ENCODE data around the gene RBFOX1.

DNA sequence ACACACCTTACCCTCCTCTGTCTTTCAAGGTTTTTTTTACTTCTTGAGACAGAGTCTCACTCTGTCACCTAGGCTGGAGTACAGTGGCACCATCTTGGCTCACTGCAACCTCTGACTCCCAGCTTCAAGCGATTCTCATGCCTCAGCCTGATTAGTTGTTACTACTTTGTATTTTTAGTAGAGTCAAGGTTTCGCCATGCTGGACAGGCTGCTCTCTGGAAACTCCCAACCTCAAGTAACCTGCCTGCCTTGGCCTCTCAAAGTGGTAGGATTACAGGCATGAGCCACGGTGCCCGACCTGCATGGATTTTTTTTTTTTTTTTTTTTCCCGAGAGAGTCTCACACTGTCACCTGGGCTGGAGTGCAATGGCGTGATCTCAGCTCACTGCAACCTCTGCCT is 273.2 kb downstream of the RBFOX1 start:
- TF ChIP-seq CTCF (IDR thresholded peaks at IDR 0.05; ENCODE audit: low read length): no peak
- no peak for TF ChIP-seq EZH2 (IDR thresholded peaks at IDR 0.05; ENCODE audit: borderline replicate concordance, low read length)

Data from OCI-LY1 (cell line).